C4-2B (cell line): ENCODE results near the gene RPL36.

Experiments
- ZFX ChIP-seq: fragments of 450-650 bp; IDR thresholded peaks from 2 replicates; pipeline ENCODE4 v1.6.1; 2017
- TF ChIP-seq, protein P1 (sequence below): fragments of 450-650 bp; conservative IDR thresholded peaks from 2 replicates; pipeline ENCODE4 v1.5.1; 2017; ENCODE audit warnings: mild to moderate bottlenecking

DNA sequence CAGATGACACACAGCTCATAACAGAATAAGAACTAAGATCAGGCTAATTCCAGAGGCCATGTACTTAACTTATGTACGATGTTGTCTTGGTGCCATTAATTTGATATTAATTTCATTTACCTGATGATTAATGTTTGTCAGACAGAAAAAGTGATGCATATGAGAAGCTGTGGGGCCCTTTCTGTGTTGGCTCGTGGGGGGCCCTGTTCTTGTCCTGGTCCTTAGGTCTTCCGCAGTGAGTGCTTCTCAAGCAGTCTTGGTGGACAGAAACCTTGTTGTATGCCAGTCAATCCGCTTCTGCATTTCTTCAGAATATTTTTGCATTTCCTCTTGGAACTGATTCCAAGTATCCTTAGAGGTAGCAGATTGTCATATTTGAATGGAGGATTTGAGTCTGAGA lies 47.0 kb upstream of the RPL36 start:
- TF ChIP-seq, protein P1, sequence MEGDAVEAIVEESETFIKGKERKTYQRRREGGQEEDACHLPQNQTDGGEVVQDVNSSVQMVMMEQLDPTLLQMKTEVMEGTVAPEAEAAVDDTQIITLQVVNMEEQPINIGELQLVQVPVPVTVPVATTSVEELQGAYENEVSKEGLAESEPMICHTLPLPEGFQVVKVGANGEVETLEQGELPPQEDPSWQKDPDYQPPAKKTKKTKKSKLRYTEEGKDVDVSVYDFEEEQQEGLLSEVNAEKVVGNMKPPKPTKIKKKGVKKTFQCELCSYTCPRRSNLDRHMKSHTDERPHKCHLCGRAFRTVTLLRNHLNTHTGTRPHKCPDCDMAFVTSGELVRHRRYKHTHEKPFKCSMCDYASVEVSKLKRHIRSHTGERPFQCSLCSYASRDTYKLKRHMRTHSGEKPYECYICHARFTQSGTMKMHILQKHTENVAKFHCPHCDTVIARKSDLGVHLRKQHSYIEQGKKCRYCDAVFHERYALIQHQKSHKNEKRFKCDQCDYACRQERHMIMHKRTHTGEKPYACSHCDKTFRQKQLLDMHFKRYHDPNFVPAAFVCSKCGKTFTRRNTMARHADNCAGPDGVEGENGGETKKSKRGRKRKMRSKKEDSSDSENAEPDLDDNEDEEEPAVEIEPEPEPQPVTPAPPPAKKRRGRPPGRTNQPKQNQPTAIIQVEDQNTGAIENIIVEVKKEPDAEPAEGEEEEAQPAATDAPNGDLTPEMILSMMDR: no peak
- TF ChIP-seq ZFX: no peak
